K562 (cell line): ENCODE data around the gene SNX33. TPM values are rescaled to one million over a fixed set of nuclear protein-coding genes. Genes with fewer than 3 reads are reported as not detected.

Source experiments
- CBX3 ChIP-seq, 2 experiments: IDR thresholded peaks; 1 replicate in 1 of 2; 2 replicates in 1 of 2; pipeline ENCODE4 v1.6.1; 2012; ENCODE audit warnings: inconsistent platforms in 2 of 2, low read length in 2 of 2, borderline replicate concordance in 1 of 2, control low read depth in 1 of 2
- CHD2 ChIP-seq: IDR thresholded peaks from 2 replicates; pipeline ENCODE4 v1.6.1; 2011; ENCODE audit warnings: low read depth, low read length
- IRF2 ChIP-seq: sonication (generic); formaldehyde crosslinking; IDR thresholded peaks from 2 replicates; pipeline ENCODE4 v1.8.1; 2022; ENCODE audit warnings: mild to moderate bottlenecking, missing genetic modification reagents
- NR2C1 ChIP-seq, 2 experiments: fragments of 450-650 bp; IDR thresholded peaks; 2 replicates each; pipeline ENCODE4 v1.6.1; 2017; ENCODE audit warnings: mild to moderate bottlenecking in 2 of 2, antibody characterized with exemption in 1 of 2, inconsistent platforms in 1 of 2, missing compliant biosample characterization in 1 of 2, missing genetic modification characterization in 1 of 2
- PATZ1 ChIP-seq: fragments of 250-450 bp; sonication (Bioruptor Pico); IDR thresholded peaks from 2 replicates; pipeline ENCODE4 v1.5.0; 2020; ENCODE audit warnings: mild to moderate bottlenecking, borderline replicate concordance
- RCOR1 ChIP-seq, 2 experiments: IDR thresholded peaks; 2 replicates each; pipeline ENCODE4 v1.6.1; 2012; ENCODE audit warnings: low read depth in 2 of 2, low read length in 2 of 2, borderline replicate concordance in 1 of 2, improper control_type of control experiment in 1 of 2
- RNF2 ChIP-seq: sonication (generic); IDR thresholded peaks from 2 replicates; pipeline ENCODE4 v1.6.1; 2016
- SMARCB1 ChIP-seq: IDR thresholded peaks from 2 replicates; pipeline ENCODE4 v1.6.1; 2011; ENCODE audit warnings: improper control_type of control experiment, low read depth; ENCODE audit not compliant: insufficient read length
- SRSF9 ChIP-seq: fragments of 200-400 bp; formaldehyde crosslinking; IDR thresholded peaks from 2 replicates; pipeline ENCODE4 v1.6.1; 2017; ENCODE audit warnings: low read depth, low read length, borderline replicate concordance
- TAL1 ChIP-seq: fragments of 450-650 bp; IDR thresholded peaks from 2 replicates; pipeline ENCODE4 v1.6.1; 2016; ENCODE audit warnings: mild to moderate bottlenecking
- TBL1XR1 ChIP-seq, 2 experiments: IDR thresholded peaks; 2 replicates each; pipeline ENCODE4 v1.6.1; 2012; ENCODE audit warnings: improper control_type of control experiment in 2 of 2, low read length in 2 of 2, mild to moderate bottlenecking in 1 of 2
- ZNF584 ChIP-seq: fragments of 200-800 bp; sonication (Bioruptor generic); IDR thresholded peaks from 2 replicates; pipeline ENCODE4 v1.6.1; 2016; ENCODE audit warnings: low read depth, mild to moderate bottlenecking, missing genetic modification characterization, missing compliant biosample characterization
- polyA plus RNA-seq, 8 experiments: library from polyadenylated mRNA; depleted of rRNA in 4 of 8; stranded (reverse) in 5 of 8; unstranded in 3 of 8; fragments of >200 nt; fragmentation: Nextera tagmentation in 2 of 8; fragmentation: Illumina TruSeq in 1 of 8; extraction: Ambion mirVana in 2 of 8; extraction: Trizol in 1 of 8; gene quantifications; 2 replicates each; pipeline versions ENCODE4 v1.2.1 to v1.2.3, GENCODE V29; 2011 to 2014; ENCODE audit warnings: inconsistent platforms in 1 of 8, missing spikeins in 1 of 8
- total RNA-seq, 7 experiments: library from RNA; depleted of rRNA in 6 of 7; stranded (reverse); fragments of >200 nt in 6 of 7; fragmentation: Illumina TruSeq in 2 of 7; extraction: Trizol in 2 of 7; gene quantifications; 2 replicates each; pipeline versions ENCODE4 v1.2.1 to v1.2.3, GENCODE V29; 2011 to 2021; ENCODE audit warnings: low replicate concordance in 1 of 7
- TF ChIP-seq, protein P1 (sequence below): fragments of 250-450 bp; sonication (Bioruptor Pico); IDR thresholded peaks from 2 replicates; pipeline ENCODE4 v1.4.0; 2020

Gene SNX33
- total and polyA plus RNA-seq, 9 of the 15 experiments (the other 6 are each of a cell fraction or from before 2014, with no cell fraction given) = 1.4 to 14.1 (median 8.2) TPM

- TF ChIP-seq NR2C1 (IDR thresholded peaks at IDR 0.05) (peak; percentile 77), NR2C1 (tag; IDR thresholded peaks at IDR 0.05) (peak; percentile 77), IRF2 (CRISPR knock-in tag) (no peak), CHD2 (0 out of 2 replicates have a peak, but pooled peaks have one; percentile 16), TBL1XR1 (IDR thresholded peaks at IDR 0.05; ENCODE audit: low read length in 2 of 2) (peak in 1 of 2 experiments; percentile 56; a peak in 2 of 4 replicates), RCOR1 (IDR thresholded peaks at IDR 0.05; ENCODE audit: borderline replicate concordance in 1 of 2, low read depth in 2 of 2, low read length in 2 of 2) (peak in 1 of 2 experiments; percentile 77; a peak in 1 of 4 replicates), ZNF584 (CRISPR knock-in tag) (peak; percentile 29; the same call in 1 of the 2 replicates), SMARCB1 (no peak), RNF2 (peak; percentile 80; the same call in 1 of the 2 replicates), TAL1 (0 out of 2 replicates have a peak, but pooled peaks have one; percentile 8), CBX3 (IDR thresholded peaks at IDR 0.05; ENCODE audit: borderline replicate concordance in 1 of 2, low read length in 2 of 2) (0 out of 3 replicates have a peak, but pooled peaks of 1 of the 2 experiments have one; percentile 23), SRSF9 (no peak), PATZ1 (CRISPR knock-in tag) (no peak)
- TF ChIP-seq, protein P1, sequence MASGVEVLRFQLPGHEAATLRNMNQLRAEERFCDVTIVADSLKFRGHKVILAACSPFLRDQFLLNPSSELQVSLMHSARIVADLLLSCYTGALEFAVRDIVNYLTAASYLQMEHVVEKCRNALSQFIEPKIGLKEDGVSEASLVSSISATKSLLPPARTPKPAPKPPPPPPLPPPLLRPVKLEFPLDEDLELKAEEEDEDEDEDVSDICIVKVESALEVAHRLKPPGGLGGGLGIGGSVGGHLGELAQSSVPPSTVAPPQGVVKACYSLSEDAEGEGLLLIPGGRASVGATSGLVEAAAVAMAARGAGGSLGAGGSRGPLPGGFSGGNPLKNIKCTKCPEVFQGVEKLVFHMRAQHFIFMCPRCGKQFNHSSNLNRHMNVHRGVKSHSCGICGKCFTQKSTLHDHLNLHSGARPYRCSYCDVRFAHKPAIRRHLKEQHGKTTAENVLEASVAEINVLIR = no peak
Observed at GRCh38 chr15:75650908-75651809, 3.4 kb downstream of the SNX33 start (continued).
